ENCODE measurements around the gene FAM117B.
"Not testable (repeated sequence)": the region's sequence is repeated elsewhere in the genome, so short reads cannot be mapped to it uniquely, and the experiment has no call there.

Gene FAM117B

GRCh38 chr2:202700075-202700901 is 65.5 kb downstream of the FAM117B start:
- peak in 1 of 3 donors; percentile 9 for DNase-seq (ENCODE audit: low read depth in 3 of 3)

- no peak for DNase-seq (ENCODE audit: low read depth in 3 of 3)
Measured at GRCh38 chr2:202703091-202703490, 68.3 kb downstream of the FAM117B start.

- DNase-seq (ENCODE audit: low read depth in 3 of 3): no peak
Measured at GRCh38 chr2:202704248-202704647, 69.5 kb downstream of the FAM117B start.

GRCh38 chr2:202705446-202706020 is 70.8 kb downstream of the FAM117B start:
- DNase-seq (ENCODE audit: low read depth in 3 of 3): no peak

- not testable (repeated sequence) for DNase-seq (ENCODE audit: low read depth in 3 of 3)
Measured at GRCh38 chr2:202714971-202715935, 80.5 kb downstream of the FAM117B start.

GRCh38 chr2:202716114-202716718 is 81.4 kb downstream of the FAM117B start:
- no peak for DNase-seq (ENCODE audit: low read depth in 3 of 3)

GRCh38 chr2:202716953-202717597 is 82.3 kb downstream of the FAM117B start:
- no peak for DNase-seq (ENCODE audit: low read depth in 3 of 3)

GRCh38 chr2:202717598-202718310 is 83.0 kb downstream of the FAM117B start:
- no peak for DNase-seq (ENCODE audit: low read depth in 3 of 3)

- DNase-seq (ENCODE audit: low read depth in 3 of 3): no peak
Measured at GRCh38 chr2:202718614-202719013, 83.8 kb downstream of the FAM117B start.

GRCh38 chr2:202720226-202720625 is 85.5 kb downstream of the FAM117B start:
- DNase-seq (ENCODE audit: low read depth in 3 of 3): no peak

- no peak for DNase-seq (ENCODE audit: low read depth in 3 of 3)
Measured at GRCh38 chr2:202721621-202722020, 86.9 kb downstream of the FAM117B start.

- DNase-seq (ENCODE audit: low read depth in 3 of 3): no peak
Measured at GRCh38 chr2:202723746-202724145, 89.0 kb downstream of the FAM117B start.

GRCh38 chr2:202726070-202726469 is 91.3 kb downstream of the FAM117B start:
- DNase-seq (ENCODE audit: low read depth in 3 of 3): no peak

GRCh38 chr2:202736826-202737225 is 102.1 kb downstream of the FAM117B start:
- DNase-seq (ENCODE audit: low read depth in 3 of 3): no peak

- no peak for DNase-seq (ENCODE audit: low read depth in 3 of 3)
Measured at GRCh38 chr2:202743613-202744012, 108.8 kb downstream of the FAM117B start.

- no peak for DNase-seq (ENCODE audit: low read depth in 3 of 3)
Measured at GRCh38 chr2:202749477-202749876, 114.7 kb downstream of the FAM117B start.

- no peak for DNase-seq (ENCODE audit: low read depth in 3 of 3)
Measured at GRCh38 chr2:202750763-202751427, 116.1 kb downstream of the FAM117B start.

- DNase-seq (ENCODE audit: low read depth in 3 of 3): no peak
Measured at GRCh38 chr2:202752071-202752470, 117.3 kb downstream of the FAM117B start.

GRCh38 chr2:202754936-202755335 is 120.2 kb downstream of the FAM117B start:
- DNase-seq (ENCODE audit: low read depth in 3 of 3): no peak

- DNase-seq (ENCODE audit: low read depth in 3 of 3): no peak
Measured at GRCh38 chr2:202756598-202756997, 121.8 kb downstream of the FAM117B start.
